GM12872 (cell line): ENCODE data around the gene TMEM184C.

ENCODE experiments used
- TF ChIP-seq, protein P1 (sequence below): IDR thresholded peaks from 3 replicates; pipeline ENCODE4 v1.5.1; 2011; ENCODE audit warnings: low read depth, mild to moderate bottlenecking, low read length, moderate library complexity; ENCODE audit not compliant: insufficient read depth

Gene TMEM184C

DNA sequence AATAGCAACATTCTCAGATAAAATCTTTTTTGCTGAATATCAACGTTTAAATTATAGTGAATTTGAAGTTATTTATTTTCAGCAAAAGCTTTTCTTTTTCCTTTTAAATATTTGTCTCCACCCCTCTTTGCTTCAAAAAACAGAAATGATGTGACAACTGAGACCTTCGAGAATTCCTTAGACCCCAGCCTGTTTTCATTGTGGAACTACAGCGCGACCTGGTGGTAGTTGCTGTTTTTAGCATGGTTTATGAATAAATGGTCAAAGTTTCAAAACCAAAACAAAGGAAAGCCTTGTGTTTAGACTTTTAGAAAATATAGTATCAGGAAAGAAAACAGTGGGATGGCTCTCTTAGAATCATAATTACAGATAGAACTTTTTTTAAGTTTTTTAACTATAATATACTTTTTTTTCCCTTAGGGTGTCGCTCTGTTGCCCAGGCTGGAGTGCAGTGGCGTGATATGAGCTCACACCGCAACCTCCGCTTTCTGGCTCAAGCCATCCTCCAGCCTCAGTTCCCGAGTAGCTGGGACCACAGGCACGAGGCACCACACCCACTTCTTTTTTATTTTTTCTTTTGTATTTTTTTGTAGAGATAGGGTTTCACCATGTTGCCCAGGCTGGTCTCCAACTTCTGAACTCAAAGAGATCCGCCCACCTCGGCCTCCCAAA, 26.8 kb upstream of the TMEM184C start:
- TF ChIP-seq, protein P1, sequence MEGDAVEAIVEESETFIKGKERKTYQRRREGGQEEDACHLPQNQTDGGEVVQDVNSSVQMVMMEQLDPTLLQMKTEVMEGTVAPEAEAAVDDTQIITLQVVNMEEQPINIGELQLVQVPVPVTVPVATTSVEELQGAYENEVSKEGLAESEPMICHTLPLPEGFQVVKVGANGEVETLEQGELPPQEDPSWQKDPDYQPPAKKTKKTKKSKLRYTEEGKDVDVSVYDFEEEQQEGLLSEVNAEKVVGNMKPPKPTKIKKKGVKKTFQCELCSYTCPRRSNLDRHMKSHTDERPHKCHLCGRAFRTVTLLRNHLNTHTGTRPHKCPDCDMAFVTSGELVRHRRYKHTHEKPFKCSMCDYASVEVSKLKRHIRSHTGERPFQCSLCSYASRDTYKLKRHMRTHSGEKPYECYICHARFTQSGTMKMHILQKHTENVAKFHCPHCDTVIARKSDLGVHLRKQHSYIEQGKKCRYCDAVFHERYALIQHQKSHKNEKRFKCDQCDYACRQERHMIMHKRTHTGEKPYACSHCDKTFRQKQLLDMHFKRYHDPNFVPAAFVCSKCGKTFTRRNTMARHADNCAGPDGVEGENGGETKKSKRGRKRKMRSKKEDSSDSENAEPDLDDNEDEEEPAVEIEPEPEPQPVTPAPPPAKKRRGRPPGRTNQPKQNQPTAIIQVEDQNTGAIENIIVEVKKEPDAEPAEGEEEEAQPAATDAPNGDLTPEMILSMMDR: peak; percentile 61

DNA sequence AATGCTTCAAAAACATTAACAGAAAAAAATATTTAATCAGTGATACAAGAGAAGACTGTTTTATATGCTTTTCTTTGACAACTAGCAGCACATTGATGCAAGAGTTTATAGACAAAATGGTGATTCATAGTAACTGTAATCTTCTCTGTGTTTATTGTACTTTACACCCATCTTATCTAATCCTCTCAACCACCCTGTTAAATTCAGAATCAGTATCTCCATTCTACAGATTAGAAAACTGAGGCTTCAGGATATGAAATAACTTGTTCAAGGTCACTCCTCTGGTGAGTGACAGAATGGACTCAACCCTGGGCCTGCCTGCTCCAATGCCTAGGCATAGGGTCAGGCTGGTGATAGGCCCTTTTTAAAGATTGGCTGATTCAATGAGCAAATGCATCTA, 26.1 kb upstream of the TMEM184C start:
- TF ChIP-seq, protein P1: no peak

DNA sequence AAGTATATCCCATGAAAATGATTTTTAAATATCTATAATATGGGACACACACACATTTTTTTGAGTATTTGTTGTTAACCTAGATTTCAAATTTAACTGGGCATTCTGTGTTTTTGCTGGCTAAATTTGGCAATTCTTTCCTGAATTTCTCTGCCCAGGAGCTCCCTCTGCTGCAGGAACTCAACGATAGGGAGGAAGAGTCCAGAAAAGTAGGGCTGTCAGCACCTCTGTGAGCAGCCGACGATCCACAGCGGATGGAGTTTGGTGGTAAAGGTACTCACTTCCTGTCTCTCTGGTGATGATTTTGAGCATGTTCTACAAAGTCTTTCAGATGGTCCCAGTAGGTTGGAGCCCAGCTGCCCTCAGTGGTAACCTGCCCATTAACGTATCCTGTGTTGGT, 23.1 kb upstream of the TMEM184C start:
- TF ChIP-seq, protein P1: no peak

DNA sequence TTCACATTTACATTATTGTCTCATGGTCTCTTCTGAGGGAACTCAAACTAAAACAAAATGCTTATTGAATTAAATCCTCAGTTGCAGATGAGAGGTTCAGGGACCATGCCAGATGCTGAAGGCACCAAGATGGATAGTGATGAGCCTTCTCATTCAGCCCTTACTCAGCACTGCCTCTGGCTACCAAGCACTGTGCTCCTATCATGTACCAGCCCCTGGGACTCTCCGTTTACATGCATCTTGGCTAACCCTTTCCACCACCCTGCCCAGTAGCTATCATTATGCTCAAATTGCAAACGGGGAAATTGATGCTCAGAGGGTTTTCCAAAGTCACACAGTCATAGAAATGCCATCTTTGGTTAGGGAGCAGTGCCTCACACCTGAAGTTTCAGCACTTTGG, 22.6 kb upstream of the TMEM184C start:
- TF ChIP-seq, protein P1: no peak

DNA sequence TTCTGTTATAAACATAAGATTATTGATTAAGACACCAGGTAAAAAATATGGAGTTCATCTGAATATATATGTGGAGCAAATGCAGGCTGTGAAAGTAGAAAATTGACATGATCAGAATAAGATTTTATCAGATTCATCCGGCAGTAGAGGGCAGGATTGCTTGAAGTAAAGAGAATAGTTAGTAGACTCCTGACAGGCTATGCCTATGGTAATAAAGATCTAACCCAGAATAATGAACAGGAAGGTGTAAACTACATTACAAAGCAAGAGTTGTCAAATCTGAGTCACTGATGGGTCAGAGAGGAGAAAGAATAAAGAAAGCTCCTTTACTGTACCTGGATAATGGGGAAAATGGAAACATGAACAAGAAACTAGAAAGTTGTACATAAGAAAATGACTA, 20.8 kb upstream of the TMEM184C start:
- TF ChIP-seq, protein P1: no peak

DNA sequence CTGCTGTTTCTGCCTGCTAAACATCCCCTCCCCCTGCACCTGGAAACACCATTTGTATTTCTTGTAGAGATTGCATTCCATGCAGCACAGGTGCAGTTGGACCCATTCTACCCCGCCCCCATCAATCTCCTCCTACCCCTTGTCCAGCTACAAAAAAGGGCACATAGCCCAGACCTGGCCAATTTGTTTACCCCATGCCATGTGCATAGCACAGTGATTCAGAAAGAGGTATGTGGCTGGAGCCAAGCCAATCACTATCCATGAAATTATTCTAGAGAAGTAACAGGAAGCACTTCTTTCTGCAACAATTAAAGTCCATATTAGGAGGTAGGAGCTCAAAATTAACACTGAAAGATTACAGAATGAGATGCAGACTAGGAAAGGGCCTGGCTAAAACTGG, 20.2 kb upstream of the TMEM184C start:
- TF ChIP-seq, protein P1: no peak

DNA sequence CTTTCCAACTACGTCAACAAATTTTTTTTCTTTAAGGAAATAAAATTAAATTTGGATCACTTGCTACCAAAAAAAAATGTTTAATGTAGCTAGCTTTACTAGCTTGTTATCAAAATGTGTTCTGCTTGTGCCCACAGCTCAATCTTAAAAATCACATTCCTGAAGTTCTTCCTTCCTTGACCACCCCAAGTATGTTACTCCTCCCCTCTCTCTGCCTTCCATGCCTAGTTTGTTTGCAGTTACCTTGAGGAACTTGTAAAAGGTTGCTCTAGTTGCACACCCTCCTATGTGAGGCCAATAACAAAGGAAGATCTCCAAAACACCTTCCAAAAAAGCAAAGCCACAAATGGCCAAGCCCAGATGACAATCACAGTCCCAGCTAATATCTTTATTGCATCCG, 19.6 kb upstream of the TMEM184C start:
- TF ChIP-seq, protein P1: no peak

DNA sequence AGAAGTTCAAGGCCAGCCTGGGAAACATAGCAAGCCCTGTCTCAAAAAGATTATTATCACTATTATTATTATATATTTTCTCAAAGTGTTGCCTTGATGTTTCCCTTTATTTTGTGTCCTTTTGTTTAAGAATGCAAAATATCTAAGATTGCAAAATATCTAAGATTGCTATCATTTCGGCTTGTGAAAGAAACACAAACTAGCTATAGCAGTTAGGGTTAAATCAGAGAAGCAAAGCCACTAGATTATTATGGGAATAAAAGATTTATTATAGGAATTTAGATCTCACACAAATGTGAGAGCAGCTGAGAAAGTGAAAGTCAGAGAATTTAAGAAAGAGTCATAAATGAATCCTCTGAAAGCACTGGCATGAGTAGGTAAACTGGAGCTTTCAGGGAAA, 18.0 kb upstream of the TMEM184C start:
- TF ChIP-seq, protein P1: no peak
